Measurements from ENCODE around the gene CFAP77.

Gene CFAP77

DNA sequence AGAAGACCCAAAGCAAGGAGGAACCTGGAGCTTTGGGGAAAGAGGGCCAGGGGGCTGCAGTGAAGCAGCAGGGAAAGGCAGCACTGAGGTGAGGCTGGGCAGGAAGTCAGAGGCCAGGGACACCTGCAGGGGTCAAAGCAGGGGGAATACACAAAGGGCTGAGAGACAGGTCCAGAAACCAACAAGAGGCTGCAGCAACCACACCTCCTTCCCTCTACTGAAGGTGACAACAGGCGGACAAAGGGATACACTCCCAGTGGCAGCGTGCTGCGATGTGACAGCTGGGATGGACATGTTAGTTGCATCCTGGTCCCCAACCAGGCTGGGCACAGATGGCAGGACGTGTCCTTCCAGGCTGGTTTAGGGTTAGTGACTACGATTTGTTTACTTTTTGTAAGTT lies 12.6 kb downstream of the CFAP77 start:
- no peaks in the 10 kb centered on the region for H3K9me3 Mint-ChIP-seq
- no peaks in the 10 kb centered on the region for H3K4me1 Mint-ChIP-seq (ENCODE audit: low read depth)
- no peak overlapping the region for H3K27ac Mint-ChIP-seq
- DNase-seq = no peak
- peaks cover 77% of the 10 kb centered on the region for H3K27me3 Mint-ChIP-seq
- H3K4me3 Mint-ChIP-seq = no peak overlapping the region
- no peaks in the 10 kb centered on the region for H3K36me3 Mint-ChIP-seq (ENCODE audit: low read depth)

DNA sequence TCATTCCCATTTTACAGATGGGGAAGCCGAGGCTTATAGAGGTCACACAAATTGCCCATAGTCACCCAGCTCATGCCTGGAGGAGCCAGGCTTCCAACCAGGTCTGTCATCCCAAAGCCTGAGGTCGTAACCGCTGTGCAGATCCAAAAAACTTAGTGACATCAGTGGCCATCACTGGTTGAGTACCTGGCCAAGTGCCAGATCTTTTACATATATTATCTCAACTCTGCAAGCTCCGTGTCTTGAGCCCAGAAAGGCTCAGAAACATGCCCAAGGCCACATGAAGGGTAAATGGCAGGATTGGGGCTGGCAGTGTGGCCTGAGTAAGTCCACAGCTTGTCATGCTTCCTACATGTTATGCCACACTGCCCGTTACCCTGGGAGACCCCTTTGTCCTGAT lies 13.5 kb downstream of the CFAP77 start:
- no peak overlapping the region for H3K27ac Mint-ChIP-seq
- H3K9me3 Mint-ChIP-seq = no peaks in the 10 kb centered on the region
- no peaks in the 10 kb centered on the region for H3K36me3 Mint-ChIP-seq (ENCODE audit: low read depth)
- peaks cover 72% of the 10 kb centered on the region for H3K27me3 Mint-ChIP-seq
- no peak for DNase-seq
- H3K4me1 Mint-ChIP-seq (ENCODE audit: low read depth) = no peaks in the 10 kb centered on the region
- H3K4me3 Mint-ChIP-seq = no peak overlapping the region

DNA sequence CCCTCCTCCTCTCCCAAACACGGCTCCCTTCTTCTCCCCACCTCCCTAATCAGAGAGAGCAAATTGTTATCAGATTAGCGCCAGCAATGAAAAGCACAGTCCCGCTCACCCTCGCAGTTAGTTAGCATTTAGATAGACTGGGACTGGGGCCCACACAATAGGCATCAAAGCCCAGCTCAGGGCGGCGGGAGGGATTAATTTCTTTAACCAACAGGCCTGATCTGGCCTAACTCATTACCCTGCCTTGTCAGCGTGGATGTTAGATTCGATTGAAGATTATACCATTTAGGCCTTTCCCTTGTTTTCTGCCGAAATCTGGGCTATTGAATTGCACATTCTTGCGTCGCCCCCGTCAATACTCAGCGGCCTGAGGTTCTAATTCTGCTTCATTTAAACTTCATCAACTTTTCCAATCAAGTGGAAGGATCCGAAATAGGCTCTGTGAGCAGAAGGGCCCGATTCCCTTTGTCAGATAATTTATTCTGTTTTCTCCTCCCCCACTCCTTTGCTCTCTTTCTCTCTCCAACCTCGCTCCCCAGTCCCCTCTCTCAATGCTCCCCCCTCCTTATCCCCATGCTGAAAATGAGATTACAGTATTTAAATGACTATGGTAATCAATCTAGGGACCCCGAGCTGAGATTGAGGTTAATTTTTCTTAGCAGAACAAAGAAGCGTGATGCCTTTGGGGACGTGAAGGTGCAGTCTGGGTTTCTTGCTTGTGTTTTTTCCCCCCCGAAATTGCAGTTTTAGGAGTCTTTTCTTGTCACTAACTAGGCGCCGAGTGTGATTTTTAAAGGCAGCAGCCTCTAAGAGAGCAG lies 15.1 kb downstream of the CFAP77 start:
- no peaks in the 10 kb centered on the region for H3K4me1 Mint-ChIP-seq (ENCODE audit: low read depth)
- no peak for DNase-seq
- H3K4me3 Mint-ChIP-seq = no peak overlapping the region
- H3K36me3 Mint-ChIP-seq (ENCODE audit: low read depth) = no peaks in the 10 kb centered on the region
- H3K27ac Mint-ChIP-seq = no peak overlapping the region
- H3K27me3 Mint-ChIP-seq = peaks cover 66% of the 10 kb centered on the region
- no peaks in the 10 kb centered on the region for H3K9me3 Mint-ChIP-seq

DNA sequence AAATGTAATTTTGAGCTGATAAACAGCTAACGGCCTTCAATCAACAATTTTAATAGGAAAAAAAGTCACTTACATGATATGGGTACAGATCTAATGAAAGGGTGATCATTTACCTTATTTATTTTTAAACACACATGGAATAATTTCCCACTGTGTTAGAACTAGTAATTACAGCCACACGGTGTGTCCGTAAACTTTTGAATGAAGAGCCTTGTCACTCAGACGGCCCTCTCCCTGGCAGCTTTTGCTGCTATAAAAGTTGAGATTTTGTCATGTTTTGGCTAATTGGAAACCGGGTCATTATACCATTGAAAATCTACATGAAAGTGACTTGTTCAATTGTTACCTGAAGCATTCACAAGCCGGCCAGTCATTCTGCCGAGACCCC lies 15.7 kb downstream of the CFAP77 start:
- H3K4me3 Mint-ChIP-seq = no peak overlapping the region
- H3K9me3 Mint-ChIP-seq = no peaks in the 10 kb centered on the region
- peaks cover 69% of the 10 kb centered on the region for H3K27me3 Mint-ChIP-seq
- no peak overlapping the region for H3K27ac Mint-ChIP-seq
- H3K36me3 Mint-ChIP-seq (ENCODE audit: low read depth) = no peaks in the 10 kb centered on the region
- DNase-seq = no peak
- H3K4me1 Mint-ChIP-seq (ENCODE audit: low read depth) = no peaks in the 10 kb centered on the region

DNA sequence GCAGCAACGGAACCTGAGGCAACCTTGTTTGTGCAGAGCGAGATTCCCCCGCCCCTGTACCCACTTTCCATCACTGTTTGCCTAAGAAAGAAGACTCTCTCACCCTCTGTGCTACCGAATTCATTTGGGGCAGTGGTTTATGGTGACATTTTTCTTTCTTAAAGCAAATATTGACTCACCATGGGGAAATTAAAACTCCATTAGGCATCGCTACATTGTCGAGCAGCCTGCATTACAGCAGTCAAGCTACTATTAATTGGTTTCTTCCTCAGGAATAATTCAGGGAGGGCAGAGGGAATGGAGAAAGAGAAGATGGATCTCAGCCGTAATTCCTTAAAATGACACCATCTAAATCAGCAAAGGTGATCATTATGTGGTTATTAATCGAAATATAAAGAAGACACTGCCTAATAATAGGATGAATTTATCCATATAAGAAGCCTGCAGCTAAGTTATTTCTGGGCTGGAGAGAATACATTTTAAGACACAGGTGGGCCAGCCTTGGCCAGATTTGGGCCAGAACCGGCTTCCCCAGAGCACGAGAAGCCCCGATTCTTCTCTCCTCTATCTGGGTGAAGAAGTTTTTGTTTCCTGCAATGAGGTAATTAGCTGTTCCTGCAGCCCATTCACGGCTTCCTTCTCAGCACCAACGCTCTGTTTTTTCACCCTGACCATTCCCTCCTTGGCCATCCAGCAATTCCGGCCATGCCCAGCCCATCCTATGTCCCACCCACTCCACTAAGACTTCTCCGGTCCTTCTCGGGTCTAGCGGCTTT lies 16.8 kb downstream of the CFAP77 start:
- Mint-ChIP-seq H3K27me3 (peaks cover 76% of the 10 kb centered on the region), H3K27ac (no peak overlapping the region), H3K4me1 (ENCODE audit: low read depth) (no peaks in the 10 kb centered on the region), H3K36me3 (ENCODE audit: low read depth) (no peaks in the 10 kb centered on the region), H3K4me3 (no peak overlapping the region), H3K9me3 (no peaks in the 10 kb centered on the region)
- no peak for DNase-seq

DNA sequence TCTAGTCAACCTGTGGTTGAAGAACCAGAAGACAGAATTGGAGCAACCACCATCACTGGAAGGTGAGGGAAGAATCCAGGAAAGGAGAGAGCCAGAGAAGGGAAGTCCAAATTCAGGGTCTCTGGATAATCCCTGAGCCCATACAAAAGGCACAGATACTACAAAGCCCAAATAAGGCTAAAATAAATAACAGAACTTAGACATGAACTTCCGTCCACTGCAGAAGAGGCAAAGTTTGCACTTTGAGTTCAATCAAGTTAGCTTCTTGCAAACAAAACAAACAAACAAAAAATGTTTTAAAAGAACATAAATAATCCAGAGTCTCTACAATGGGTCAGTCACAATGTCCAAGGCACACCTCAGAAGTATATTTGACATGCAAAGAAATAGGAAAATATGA lies 21.0 kb downstream of the CFAP77 start:
- Mint-ChIP-seq H3K27me3 (peaks cover 64% of the 10 kb centered on the region), H3K4me1 (ENCODE audit: low read depth) (no peaks in the 10 kb centered on the region), H3K4me3 (no peak overlapping the region), H3K27ac (no peak overlapping the region), H3K36me3 (ENCODE audit: low read depth) (no peaks in the 10 kb centered on the region), H3K9me3 (no peaks in the 10 kb centered on the region)
- DNase-seq = no peak

DNA sequence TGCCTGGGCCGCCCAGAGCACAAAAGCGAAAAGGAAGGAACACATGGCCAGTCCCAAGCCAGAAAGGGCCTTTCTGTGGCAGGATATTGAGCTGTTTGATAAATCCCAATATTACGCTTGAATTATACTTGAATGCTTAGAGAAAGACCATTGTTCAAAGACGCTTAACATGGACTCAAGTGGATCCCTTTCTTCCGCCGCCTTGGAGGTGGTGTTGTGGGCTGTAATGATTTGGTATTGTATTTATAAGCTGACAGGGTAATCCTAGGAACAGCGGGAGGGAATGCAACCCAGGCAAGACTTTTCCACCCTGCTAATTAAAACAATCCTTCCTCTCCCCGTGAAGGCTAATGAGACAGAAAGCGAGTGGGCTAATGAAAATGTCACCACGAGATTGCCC lies 24.9 kb downstream of the CFAP77 start:
- Mint-ChIP-seq H3K4me1 (ENCODE audit: low read depth) (no peaks in the 10 kb centered on the region), H3K4me3 (no peak overlapping the region), H3K36me3 (ENCODE audit: low read depth) (no peaks in the 10 kb centered on the region), H3K27me3 (peaks cover 52% of the 10 kb centered on the region), H3K27ac (no peak overlapping the region), H3K9me3 (no peaks in the 10 kb centered on the region)
- DNase-seq = no peak

DNA sequence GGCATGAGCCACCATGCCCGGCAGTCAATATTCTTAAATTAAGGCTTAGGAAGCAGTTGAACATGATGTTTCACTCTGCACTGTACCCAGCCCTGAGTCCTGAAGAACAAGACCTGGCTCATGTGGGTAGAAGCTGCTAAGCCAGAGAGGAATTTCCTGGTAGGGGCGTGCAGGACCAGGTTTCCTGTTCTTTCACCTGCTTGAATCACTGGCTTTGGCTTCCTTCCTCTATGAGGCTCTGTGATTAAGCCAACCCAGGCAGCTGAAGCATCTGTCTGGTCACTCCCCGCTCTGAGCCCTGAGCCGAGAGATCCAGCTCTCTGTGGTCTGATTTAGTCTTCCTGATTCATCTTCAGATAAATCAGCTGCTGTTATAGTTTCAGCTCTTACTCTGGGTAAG lies 29.1 kb downstream of the CFAP77 start:
- Mint-ChIP-seq H3K27me3 (peaks cover 59% of the 10 kb centered on the region), H3K36me3 (ENCODE audit: low read depth) (no peaks in the 10 kb centered on the region), H3K27ac (no peak overlapping the region), H3K4me3 (no peak overlapping the region), H3K4me1 (ENCODE audit: low read depth) (no peaks in the 10 kb centered on the region), H3K9me3 (no peaks in the 10 kb centered on the region)
- DNase-seq = no peak

DNA sequence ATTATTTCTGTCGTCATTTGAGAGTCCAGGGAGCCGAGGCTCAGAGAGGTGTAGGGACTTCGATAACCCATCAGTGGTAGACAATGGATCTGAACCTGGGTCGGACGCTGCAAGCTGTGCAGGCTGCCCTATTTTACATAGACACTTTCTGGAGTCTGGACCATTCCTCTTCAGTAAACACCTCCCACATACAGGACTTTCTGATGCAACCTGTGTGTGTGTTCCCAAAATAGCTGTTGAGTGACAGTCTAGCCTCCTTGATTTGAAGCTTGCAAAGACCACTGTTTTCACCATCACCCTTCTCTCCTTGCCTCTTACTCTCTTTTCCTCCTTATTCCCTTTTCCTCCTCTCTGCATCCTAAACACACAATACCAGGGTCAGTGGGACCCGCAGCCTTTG lies 30.7 kb downstream of the CFAP77 start:
- no peak overlapping the region for H3K4me3 Mint-ChIP-seq
- H3K36me3 Mint-ChIP-seq (ENCODE audit: low read depth) = no peaks in the 10 kb centered on the region
- DNase-seq = no peak
- no peaks in the 10 kb centered on the region for H3K9me3 Mint-ChIP-seq
- peaks cover 58% of the 10 kb centered on the region for H3K27me3 Mint-ChIP-seq
- no peak overlapping the region for H3K27ac Mint-ChIP-seq
- no peaks in the 10 kb centered on the region for H3K4me1 Mint-ChIP-seq (ENCODE audit: low read depth)

DNA sequence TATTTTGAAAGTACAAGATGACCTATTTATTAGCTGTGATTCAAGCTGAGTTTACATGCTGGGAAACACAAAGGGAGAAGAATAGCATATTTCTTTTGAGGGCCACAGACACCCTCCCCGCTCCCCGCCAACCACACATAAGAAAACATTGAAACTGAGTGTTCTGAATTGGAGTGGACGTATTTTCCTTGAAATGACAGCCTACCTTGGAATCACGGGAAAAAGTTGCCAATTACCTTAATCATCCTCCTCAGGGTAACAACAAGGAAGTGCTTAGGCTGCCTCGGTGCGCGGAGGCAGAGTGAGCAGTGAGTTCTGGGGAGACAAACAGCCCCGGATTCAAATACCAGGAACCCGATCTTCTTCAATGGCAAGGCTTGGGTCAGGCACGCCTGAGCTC lies 31.4 kb downstream of the CFAP77 start:
- peaks cover 56% of the 10 kb centered on the region for H3K27me3 Mint-ChIP-seq
- no peak for DNase-seq
- H3K4me3 Mint-ChIP-seq = no peak overlapping the region
- H3K36me3 Mint-ChIP-seq (ENCODE audit: low read depth) = no peaks in the 10 kb centered on the region
- H3K4me1 Mint-ChIP-seq (ENCODE audit: low read depth) = no peaks in the 10 kb centered on the region
- no peak overlapping the region for H3K27ac Mint-ChIP-seq
- no peaks in the 10 kb centered on the region for H3K9me3 Mint-ChIP-seq

DNA sequence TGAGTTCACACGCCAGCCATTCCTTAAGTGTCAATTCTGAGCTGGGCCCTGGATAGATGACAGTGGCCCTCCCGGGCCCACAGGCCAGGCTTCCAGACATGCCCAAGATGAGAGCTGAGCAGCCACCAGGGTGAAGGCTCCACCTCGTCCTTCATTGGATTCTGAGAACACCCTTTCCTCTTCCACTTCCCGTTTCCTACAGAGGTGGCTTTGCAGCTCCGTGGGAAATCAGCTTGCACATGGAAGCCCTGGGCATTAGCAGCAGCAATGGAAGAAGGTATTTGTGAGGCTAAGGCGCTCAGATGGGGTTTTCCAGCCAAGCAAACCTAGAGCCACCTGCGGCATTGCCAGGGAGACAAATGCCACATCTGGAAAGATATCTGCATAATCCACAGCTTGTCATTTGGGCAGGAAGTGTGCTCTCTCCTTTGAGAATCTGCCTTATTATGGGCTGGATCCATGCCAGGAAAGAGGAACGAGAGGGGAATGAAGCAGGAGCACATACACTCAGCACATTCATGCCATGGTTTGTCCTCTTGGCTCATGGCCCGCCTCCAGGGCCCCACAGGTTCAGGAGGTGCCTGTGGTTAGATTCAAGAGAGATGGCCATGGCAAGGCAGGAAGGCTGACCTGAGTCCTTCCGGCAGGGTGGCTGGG lies 34.1 kb downstream of the CFAP77 start:
- no peak for DNase-seq
- Mint-ChIP-seq H3K4me3 (no peak overlapping the region), H3K27ac (no peak overlapping the region), H3K4me1 (ENCODE audit: low read depth) (no peaks in the 10 kb centered on the region), H3K9me3 (no peaks in the 10 kb centered on the region), H3K36me3 (ENCODE audit: low read depth) (no peaks in the 10 kb centered on the region), H3K27me3 (peaks cover 50% of the 10 kb centered on the region)

DNA sequence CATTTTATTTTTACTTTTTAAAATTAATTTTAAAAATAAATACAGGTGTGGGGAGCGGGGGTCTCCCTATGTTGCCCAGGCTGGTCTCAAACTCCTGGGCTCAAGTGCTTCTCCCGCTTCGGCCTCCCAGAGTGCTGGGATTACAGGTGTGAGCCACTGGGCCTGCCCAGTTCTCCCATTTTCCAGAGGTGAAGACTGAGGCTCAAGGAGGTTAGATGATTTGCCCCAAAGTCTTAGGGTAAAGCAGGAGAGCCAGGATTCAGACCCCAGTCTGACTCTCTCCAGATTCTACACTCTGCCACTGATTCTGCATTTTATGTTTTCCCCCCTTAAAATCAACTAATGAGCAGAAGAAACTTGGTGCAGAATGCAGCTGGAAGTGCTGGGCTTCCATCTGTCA lies 36.9 kb downstream of the CFAP77 start:
- Mint-ChIP-seq H3K4me1 (ENCODE audit: low read depth) (peaks cover 9% of the 10 kb centered on the region), H3K4me3 (no peak overlapping the region), H3K27ac (no peak overlapping the region), H3K27me3 (peaks cover 44% of the 10 kb centered on the region), H3K9me3 (no peaks in the 10 kb centered on the region), H3K36me3 (ENCODE audit: low read depth) (no peaks in the 10 kb centered on the region)
- DNase-seq = no peak

DNA sequence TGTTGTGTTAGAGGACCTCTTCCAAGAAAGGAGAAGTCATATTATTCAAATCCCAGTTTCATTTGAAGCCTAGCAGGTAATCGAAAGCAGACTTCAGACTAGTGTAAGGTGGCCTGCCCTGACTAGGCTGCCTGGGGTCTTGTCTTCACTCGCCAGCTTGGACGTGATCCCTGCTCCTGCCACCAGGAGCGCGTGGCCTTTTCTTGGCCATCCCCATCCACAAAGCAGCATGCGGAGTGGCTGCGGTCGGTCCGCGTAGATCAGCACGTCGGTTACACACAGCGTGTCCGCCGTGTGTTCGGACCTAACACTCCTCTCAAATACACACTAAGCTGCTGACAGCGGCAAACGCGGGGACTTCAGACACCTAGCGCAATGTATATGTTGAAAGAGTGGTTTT lies 37.3 kb downstream of the CFAP77 start:
- Mint-ChIP-seq H3K4me1 (ENCODE audit: low read depth) (peaks cover 9% of the 10 kb centered on the region), H3K9me3 (no peaks in the 10 kb centered on the region), H3K4me3 (no peak overlapping the region), H3K27ac (no peak overlapping the region), H3K36me3 (ENCODE audit: low read depth) (no peaks in the 10 kb centered on the region), H3K27me3 (peaks cover 45% of the 10 kb centered on the region)
- no peak for DNase-seq

DNA sequence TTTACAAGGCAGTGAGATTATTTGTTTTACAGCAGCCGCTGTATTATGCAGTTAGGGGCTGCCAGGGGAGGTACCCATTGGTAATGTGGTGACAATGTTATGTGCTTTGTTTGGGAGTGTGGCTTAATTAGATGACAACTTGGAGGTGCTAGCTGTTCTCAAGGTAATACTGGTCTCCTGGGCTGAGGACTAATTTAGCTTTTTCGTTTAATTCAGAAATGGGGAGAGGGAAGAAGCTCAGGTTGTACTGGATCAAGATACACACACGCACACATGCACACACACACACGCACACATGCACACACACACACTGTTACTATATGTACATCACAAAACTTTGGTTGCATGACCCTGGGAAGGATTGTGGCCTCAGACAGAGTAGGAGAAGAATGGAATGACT lies 37.9 kb downstream of the CFAP77 start:
- Mint-ChIP-seq H3K27ac (no peak overlapping the region), H3K9me3 (no peaks in the 10 kb centered on the region), H3K4me3 (no peak overlapping the region), H3K4me1 (ENCODE audit: low read depth) (peaks cover 9% of the 10 kb centered on the region), H3K27me3 (peaks cover 46% of the 10 kb centered on the region), H3K36me3 (ENCODE audit: low read depth) (no peaks in the 10 kb centered on the region)
- DNase-seq = no peak

DNA sequence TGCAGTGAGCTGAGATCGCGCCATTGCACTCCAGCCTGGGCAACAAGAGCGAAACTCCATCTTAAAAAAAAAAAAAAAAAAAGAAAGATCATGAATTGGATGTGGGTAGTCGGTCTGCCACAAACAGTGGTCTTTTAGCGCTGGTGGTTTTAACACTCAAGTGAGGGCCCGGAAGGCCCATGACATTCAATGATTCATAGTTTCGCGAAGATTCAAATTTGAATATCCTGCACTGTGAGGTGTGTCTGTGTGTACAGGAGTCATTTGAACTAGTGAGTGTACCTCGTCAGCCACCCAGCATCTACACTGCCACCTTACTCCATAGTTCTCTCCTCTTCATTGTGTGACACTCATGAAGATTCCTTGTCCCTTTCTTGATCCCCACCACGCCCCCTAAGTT lies 41.3 kb downstream of the CFAP77 start:
- H3K27ac Mint-ChIP-seq = no peak overlapping the region
- no peaks in the 10 kb centered on the region for H3K36me3 Mint-ChIP-seq (ENCODE audit: low read depth)
- H3K4me1 Mint-ChIP-seq (ENCODE audit: low read depth) = peaks cover 9% of the 10 kb centered on the region
- peaks cover 32% of the 10 kb centered on the region for H3K27me3 Mint-ChIP-seq
- no peaks in the 10 kb centered on the region for H3K9me3 Mint-ChIP-seq
- no peak for DNase-seq
- no peak overlapping the region for H3K4me3 Mint-ChIP-seq
